Measurements from ENCODE around the gene NOXO1.

Gene NOXO1

DNA sequence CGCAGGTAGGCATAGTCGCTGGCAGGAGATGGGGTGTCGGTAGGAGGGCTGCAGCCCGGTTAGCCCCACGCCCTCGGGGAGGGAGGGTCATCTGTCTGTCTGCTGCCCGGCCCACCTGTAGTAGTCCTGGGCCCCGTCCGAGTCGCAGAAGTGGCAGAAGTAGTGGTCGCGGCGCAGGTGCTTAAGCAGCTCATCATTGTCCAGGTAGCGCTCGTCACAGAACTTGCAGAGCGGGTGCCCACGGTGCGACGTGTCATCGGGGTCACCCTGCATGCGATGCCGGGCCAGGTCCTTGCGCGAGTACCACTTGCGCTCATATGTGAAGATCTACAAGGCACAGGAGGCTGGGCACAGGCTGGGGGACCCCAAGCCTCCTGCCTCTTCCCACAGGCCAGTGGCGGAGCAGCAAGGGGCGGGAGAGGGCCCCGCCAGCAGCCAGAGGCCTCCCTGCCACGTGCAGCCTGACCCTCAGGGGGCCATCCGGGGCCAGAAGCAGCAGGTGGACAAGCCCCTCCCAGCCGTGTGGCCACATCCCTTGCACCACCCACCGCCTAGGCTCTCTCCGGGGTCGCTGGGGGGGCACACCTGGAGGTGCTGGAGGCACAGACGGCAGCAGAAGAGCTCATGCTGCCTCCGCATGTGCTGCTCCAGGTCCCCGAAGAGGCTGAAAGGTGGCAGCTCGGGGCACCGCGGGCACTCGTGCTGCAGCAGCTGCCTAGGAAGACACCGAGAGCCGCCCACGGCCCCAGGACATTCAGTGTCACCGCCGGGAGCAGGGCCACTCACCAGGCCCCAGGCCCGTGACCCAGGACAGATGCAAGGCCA, 21.3 kb upstream of the NOXO1 start:
- H3K9ac ChIP-seq: no peak overlapping the region
- no peak overlapping the region for H3K4me3 ChIP-seq (ENCODE audit: low read depth, low read length)
- no peaks in the 10 kb centered on the region for H3K36me3 ChIP-seq (ENCODE audit: control insufficient read depth, insufficient read depth, low read length)
- H3K79me2 ChIP-seq: peaks cover 46% of the 10 kb centered on the region
- H3K9me3 ChIP-seq (ENCODE audit: control insufficient read depth, low read length): no peaks in the 10 kb centered on the region
- no peak overlapping the region for H2AFZ ChIP-seq
- no peak overlapping the region for H3K4me2 ChIP-seq (ENCODE audit: low read length)
- H3K27me3 ChIP-seq (ENCODE audit: control insufficient read depth, insufficient read depth, low read length): no peaks in the 10 kb centered on the region
- no peaks in the 10 kb centered on the region for H3K4me1 ChIP-seq
- TF ChIP-seq, protein P1, sequence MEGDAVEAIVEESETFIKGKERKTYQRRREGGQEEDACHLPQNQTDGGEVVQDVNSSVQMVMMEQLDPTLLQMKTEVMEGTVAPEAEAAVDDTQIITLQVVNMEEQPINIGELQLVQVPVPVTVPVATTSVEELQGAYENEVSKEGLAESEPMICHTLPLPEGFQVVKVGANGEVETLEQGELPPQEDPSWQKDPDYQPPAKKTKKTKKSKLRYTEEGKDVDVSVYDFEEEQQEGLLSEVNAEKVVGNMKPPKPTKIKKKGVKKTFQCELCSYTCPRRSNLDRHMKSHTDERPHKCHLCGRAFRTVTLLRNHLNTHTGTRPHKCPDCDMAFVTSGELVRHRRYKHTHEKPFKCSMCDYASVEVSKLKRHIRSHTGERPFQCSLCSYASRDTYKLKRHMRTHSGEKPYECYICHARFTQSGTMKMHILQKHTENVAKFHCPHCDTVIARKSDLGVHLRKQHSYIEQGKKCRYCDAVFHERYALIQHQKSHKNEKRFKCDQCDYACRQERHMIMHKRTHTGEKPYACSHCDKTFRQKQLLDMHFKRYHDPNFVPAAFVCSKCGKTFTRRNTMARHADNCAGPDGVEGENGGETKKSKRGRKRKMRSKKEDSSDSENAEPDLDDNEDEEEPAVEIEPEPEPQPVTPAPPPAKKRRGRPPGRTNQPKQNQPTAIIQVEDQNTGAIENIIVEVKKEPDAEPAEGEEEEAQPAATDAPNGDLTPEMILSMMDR (IDR thresholded peaks at IDR 0.05): no peak
- no peak overlapping the region for H3K27ac ChIP-seq

DNA sequence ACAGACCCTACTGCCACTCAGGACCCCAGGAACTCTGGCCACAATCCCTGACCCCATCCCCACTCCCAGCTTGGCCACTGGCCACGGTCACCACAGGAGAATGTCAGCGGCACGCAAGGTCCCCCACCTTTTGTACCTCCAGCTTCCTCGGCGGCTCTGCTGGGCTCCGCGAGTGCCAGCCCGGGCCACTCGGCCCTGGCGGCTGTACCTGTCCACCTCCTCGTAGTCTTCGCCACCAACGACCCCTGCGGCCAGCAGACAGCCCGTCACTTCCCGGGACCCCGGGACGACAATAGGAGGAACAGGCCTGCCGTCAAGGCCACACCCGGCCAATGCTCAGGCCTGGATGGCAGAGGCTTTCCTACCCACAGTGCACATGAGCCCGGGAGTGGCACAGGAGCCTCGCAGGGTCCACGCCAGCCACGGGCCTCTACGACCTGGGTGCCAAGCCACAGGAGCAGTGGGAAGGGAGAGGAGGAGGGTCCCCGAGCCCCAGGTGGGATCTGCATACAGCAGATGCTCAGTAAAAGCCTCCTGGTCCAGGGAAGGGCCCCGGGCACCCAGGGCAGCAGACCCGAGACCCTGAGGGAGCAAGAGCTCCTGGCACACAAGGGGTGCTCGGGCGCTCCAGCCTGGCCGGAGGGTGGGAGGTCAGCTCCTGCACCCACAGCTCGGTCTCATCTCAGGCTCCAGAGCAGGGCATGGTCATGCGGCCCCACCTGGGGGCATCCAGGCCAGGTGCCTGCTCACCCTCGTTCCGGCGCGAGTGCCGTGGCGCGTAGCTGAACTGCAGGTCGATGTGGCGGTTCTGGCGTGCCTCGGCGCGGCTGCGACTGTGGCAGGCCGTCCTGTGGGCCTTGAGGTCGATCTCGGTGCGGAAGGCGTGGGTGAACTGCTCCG, 20.4 kb upstream of the NOXO1 start:
- H3K36me3 ChIP-seq (ENCODE audit: control insufficient read depth, insufficient read depth, low read length): no peaks in the 10 kb centered on the region
- TF ChIP-seq, protein P1 (IDR thresholded peaks at IDR 0.05): no peak
- H3K4me3 ChIP-seq (ENCODE audit: low read depth, low read length): no peak overlapping the region
- H3K79me2 ChIP-seq: peaks cover 37% of the 10 kb centered on the region
- H3K4me1 ChIP-seq: no peaks in the 10 kb centered on the region
- no peaks in the 10 kb centered on the region for H3K27me3 ChIP-seq (ENCODE audit: control insufficient read depth, insufficient read depth, low read length)
- no peak overlapping the region for H3K27ac ChIP-seq
- H2AFZ ChIP-seq: no peak overlapping the region
- no peak overlapping the region for H3K4me2 ChIP-seq (ENCODE audit: low read length)
- H3K9me3 ChIP-seq (ENCODE audit: control insufficient read depth, low read length): no peaks in the 10 kb centered on the region
- no peak overlapping the region for H3K9ac ChIP-seq

DNA sequence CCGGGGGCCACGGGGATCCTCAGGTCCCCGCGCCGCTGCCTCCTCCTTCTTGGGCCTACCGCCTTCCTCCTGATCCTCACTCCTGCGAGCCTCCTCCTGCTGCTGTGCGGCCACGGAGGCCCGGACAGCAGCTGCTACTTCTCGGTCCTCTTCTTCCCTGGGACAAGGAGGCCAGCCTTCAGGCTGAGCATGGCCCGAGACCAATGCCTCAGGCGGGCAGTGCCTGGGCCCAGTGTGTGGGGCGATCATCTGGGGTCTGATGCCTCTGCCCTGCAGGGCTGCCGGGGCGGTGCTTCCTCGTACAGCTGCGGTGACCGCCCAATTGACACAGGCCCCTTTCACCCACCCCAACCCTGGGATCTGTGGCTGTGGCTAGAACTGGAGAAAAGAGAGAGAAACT, 19.8 kb upstream of the NOXO1 start:
- Histone ChIP-seq H3K79me2 (peaks cover 30% of the 10 kb centered on the region), H3K36me3 (ENCODE audit: control insufficient read depth, insufficient read depth, low read length) (no peaks in the 10 kb centered on the region), H3K9ac (no peak overlapping the region), H3K27ac (no peak overlapping the region), H2AFZ (no peak overlapping the region), H3K27me3 (ENCODE audit: control insufficient read depth, insufficient read depth, low read length) (no peaks in the 10 kb centered on the region), H3K4me3 (ENCODE audit: low read depth, low read length) (no peak overlapping the region), H3K9me3 (ENCODE audit: control insufficient read depth, low read length) (no peaks in the 10 kb centered on the region), H3K4me2 (ENCODE audit: low read length) (no peak overlapping the region), H3K4me1 (no peaks in the 10 kb centered on the region)
- TF ChIP-seq, protein P1 (IDR thresholded peaks at IDR 0.05): no peak

DNA sequence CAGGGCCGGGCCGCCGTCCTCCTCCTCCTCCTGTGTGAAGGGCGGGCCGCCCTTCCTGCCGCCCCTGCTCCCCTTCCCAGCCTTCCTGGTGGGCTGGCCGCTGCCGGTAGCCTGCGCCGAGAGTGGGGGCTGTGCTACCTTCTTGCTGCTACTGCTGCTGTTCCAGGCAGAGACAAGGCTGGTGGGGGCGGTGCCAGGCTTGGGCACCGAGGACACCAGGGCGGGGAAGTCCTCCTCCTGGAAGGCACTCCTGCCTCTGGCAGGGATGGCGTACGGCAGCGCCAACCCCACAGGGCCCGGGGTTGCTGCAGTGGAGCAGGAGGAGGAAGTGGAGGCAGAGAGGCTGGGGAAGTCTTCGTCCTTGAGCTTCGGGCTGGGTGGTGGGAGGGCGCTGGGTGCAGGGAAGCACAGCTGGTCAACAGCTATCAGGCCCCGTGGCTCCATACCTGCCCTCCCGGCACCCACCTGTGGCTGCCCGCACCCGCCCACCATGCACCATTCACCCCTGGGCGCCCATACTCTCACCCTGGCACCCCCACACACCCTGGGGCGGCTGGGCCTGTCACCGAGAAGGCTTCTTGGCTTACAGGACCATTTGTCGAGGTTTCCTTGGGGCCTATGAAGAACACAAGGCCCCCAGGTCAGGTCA, 18.7 kb upstream of the NOXO1 start:
- H2AFZ ChIP-seq: no peak overlapping the region
- no peak overlapping the region for H3K27ac ChIP-seq
- peaks cover 19% of the 10 kb centered on the region for H3K79me2 ChIP-seq
- H3K9ac ChIP-seq: no peak overlapping the region
- H3K4me3 ChIP-seq (ENCODE audit: low read depth, low read length): no peak overlapping the region
- TF ChIP-seq, protein P1 (IDR thresholded peaks at IDR 0.05): no peak
- H3K4me2 ChIP-seq (ENCODE audit: low read length): no peak overlapping the region
- H3K36me3 ChIP-seq (ENCODE audit: control insufficient read depth, insufficient read depth, low read length): no peaks in the 10 kb centered on the region
- H3K9me3 ChIP-seq (ENCODE audit: control insufficient read depth, low read length): no peaks in the 10 kb centered on the region
- H3K27me3 ChIP-seq (ENCODE audit: control insufficient read depth, insufficient read depth, low read length): no peaks in the 10 kb centered on the region
- H3K4me1 ChIP-seq: no peaks in the 10 kb centered on the region
